ENCODE data around the gene RAB19. TPM values are rescaled to one million over a fixed set of nuclear protein-coding genes. Genes with fewer than 3 reads are reported as not detected.
"Not testable (repeated sequence)": the region's sequence is repeated elsewhere in the genome, so short reads cannot be mapped to it uniquely, and the experiment has no call there.

The RAB19 gene
- total and polyA plus RNA-seq, 2 of the 13 experiments (the other 11 are each of a cell fraction or from before 2014, with no cell fraction given): 0.31 TPM; not detected in 1

- TF ChIP-seq ZSCAN5A (CRISPR knock-in tag; IDR thresholded peaks at IDR 0.05; ENCODE audit: borderline replicate concordance): no peak
- TF ChIP-seq, protein P1, sequence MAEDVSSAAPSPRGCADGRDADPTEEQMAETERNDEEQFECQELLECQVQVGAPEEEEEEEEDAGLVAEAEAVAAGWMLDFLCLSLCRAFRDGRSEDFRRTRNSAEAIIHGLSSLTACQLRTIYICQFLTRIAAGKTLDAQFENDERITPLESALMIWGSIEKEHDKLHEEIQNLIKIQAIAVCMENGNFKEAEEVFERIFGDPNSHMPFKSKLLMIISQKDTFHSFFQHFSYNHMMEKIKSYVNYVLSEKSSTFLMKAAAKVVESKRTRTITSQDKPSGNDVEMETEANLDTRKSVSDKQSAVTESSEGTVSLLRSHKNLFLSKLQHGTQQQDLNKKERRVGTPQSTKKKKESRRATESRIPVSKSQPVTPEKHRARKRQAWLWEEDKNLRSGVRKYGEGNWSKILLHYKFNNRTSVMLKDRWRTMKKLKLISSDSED (CRISPR knock-in tag; IDR thresholded peaks at IDR 0.05): no peak
- TF ChIP-seq FOXA1 (IDR thresholded peaks at IDR 0.05): no peak
- TF ChIP-seq FOXA1 (CRISPR knock-in tag; IDR thresholded peaks at IDR 0.05): no peak
- no peak for TF ChIP-seq PHB2 (IDR thresholded peaks at IDR 0.05; ENCODE audit: partially characterized antibody)
- TF ChIP-seq RFXAP (CRISPR knock-in tag; IDR thresholded peaks at IDR 0.05; ENCODE audit: borderline replicate concordance): no peak
- TF ChIP-seq SRY (CRISPR knock-in tag; IDR thresholded peaks at IDR 0.05): no peak
- no peak for TF ChIP-seq SOX5 (CRISPR knock-in tag; IDR thresholded peaks at IDR 0.05; ENCODE audit: borderline replicate concordance)
- TF ChIP-seq ZNF24 (IDR thresholded peaks at IDR 0.05): no peak
Observed at GRCh38 chr7:140415361-140415760, 11.5 kb downstream of the RAB19 start (continued).

GRCh38 chr7:140415816-140416215 lies 12.0 kb downstream of the RAB19 start:
- H3K79me2 ChIP-seq (ENCODE audit: insufficient read depth, low read length); BruUV-seq (replicated peaks); POLR2A ChIA-PET; H3K4me1 ChIP-seq (ENCODE audit: insufficient read depth, low read length); CTCF ChIA-PET (ENCODE audit: low intra/inter-chr PET ratio, low total read pairs); DNase-seq (ENCODE audit: low spot score); H3K27ac ChIP-seq (ENCODE audit: extremely low read length, insufficient read depth, low read length); H3K36me3 ChIP-seq (replicated peaks in 1 of 2; ENCODE audit: control insufficient read depth in 1 of 2, insufficient read depth in 2 of 2, low read length in 2 of 2); H4K20me1 ChIP-seq (ENCODE audit: insufficient read depth, low read length); FAIRE-seq; H3K9ac ChIP-seq (ENCODE audit: insufficient read depth, low read depth, low read length); ATAC-seq; H2AFZ ChIP-seq (ENCODE audit: low read length); in situ Hi-C loops (cut with HindIII; ENCODE audit: extremely low pct_ligation_motif_present, low pct_unique_long_range_greater_than_20kb); H3K4me3 ChIP-seq (replicated peaks in 1 of 3; ENCODE audit: insufficient read depth in 1 of 3, low read depth in 2 of 3, low read length in 3 of 3); H3K27me3 ChIP-seq (ENCODE audit: control insufficient read depth in 1 of 2, insufficient read depth in 2 of 2, low read length in 2 of 2); H3K4me2 ChIP-seq (ENCODE audit: low read depth, low read length); intact Hi-C loops (cut with micrococcal nuclease; ENCODE audit: unreplicated experiment); H3K9me3 ChIP-seq (ENCODE audit: low read length): not testable (repeated sequence)
- WGBS (ENCODE audit: low lambda C conversion rate): 75% methylated on average over 9 of the region's 9 CpGs

Data from HepG2 (cell line).